Stimulated activated memory B cell treated with anti-CD40 and anti-IgM and Interleukin-4, amounts not matched to agents 10 μg/mL and 1 μg/mL and 100 μg/mL, for 72 hours (primary cell): Measurements from ENCODE around the gene ELOVL6.
"Not testable (repeated sequence)": the region's sequence is repeated elsewhere in the genome, so short reads cannot be mapped to it uniquely, and the experiment has no call there.

Experiments used
- ATAC-seq: fragments of 150-1000 bp; cut with Tn5 transposase; 2 replicates; pipeline ENCODE4 v1.10.0; 2021
- H3K27ac Mint-ChIP-seq: one replicate; pipeline ENCODE4 v1.8.0; 2022; ENCODE audit warnings: mild to moderate bottlenecking, mixed read lengths
- H3K27me3 Mint-ChIP-seq: one replicate; pipeline ENCODE4 v1.8.0; 2022; ENCODE audit warnings: mixed read lengths
- H3K36me3 Mint-ChIP-seq: one replicate; pipeline ENCODE4 v1.8.0; 2022; ENCODE audit warnings: mixed read lengths
- H3K4me1 Mint-ChIP-seq: one replicate; pipeline ENCODE4 v1.8.0; 2022; ENCODE audit warnings: mixed read lengths
- H3K4me3 Mint-ChIP-seq: one replicate; pipeline ENCODE4 v1.8.0; 2022; ENCODE audit warnings: mild to moderate bottlenecking, moderate library complexity, mixed read lengths
- H3K9me3 Mint-ChIP-seq: one replicate; pipeline ENCODE4 v1.8.0; 2022; ENCODE audit warnings: mixed read lengths

ELOVL6 gene

DNA sequence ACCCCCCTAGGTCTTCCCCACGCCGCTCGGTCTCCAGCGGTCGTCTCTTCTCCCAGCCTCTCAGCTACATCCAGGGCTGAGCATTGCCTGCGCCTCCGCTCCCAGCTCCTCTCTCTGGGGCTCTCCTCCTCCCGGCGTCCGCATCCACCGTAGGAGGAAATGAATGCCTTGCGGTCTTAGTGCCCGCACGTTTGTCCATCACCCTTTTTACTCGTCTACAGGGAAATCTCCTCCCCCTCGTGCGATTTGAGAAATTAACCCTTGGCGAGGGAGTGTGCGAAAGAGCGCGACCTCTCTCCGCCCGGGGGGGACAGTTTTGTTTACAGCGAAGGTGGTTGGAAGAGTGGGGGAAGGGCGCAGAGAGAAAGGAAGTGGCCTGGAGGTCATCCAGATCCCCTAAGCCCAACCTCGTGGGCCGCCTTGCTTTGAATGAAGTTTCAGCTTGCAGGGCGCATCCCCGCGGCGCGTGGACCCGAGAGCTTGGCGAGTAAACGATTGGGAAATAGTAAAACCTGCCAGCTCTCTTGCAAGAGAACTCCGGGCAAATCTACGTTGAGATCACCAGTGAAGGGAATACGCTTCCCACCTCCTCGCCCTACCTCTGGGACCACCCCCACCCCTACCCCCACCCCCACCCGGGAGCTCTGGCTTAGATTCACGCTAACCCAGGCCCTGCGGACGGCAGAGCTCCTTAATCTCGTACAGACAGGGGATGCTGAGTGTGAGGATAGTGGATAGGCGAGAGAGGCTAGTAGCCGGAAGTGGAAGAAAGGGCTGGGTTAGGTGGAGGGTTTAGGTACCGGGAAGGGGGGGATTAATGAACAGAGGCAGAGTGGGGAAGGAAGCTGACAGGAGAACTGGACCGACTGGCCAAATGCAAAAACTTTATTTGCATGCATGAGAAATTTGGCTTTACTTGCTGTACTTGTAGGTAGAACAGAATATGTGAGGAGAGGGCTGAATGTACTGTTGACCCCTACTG is at the start of gene ELOVL6:
Gene ELOVL6, minus strand, starts transcription at position 181 of the 982 bp plus-strand sequence. CDS start 280 bp downstream, outside the sequence.
- peak within 1 kb of the TSS; percentile 91 for H3K4me3 Mint-ChIP-seq
- no peak for ATAC-seq
- H3K36me3 Mint-ChIP-seq, result no peaks in the 10 kb centered on the region
- peak within 1 kb of the TSS; percentile 82 for H3K27ac Mint-ChIP-seq
- H3K27me3 Mint-ChIP-seq, result no peaks in the 10 kb centered on the region
- peaks cover 36% of the 10 kb centered on the region for H3K4me1 Mint-ChIP-seq
- no peaks in the 10 kb centered on the region for H3K9me3 Mint-ChIP-seq

- Mint-ChIP-seq H3K4me3 (no peak overlapping the region), H3K36me3 (no peaks in the 10 kb centered on the region), H3K9me3 (no peaks in the 10 kb centered on the region), H3K27me3 (no peaks in the 10 kb centered on the region), H3K27ac (no peak overlapping the region), H3K4me1 (no peaks in the 10 kb centered on the region)
- ATAC-seq, result peak; percentile 29
Observed at GRCh38 chr4:110248100-110248499, 49.7 kb upstream of the ELOVL6 start.

DNA sequence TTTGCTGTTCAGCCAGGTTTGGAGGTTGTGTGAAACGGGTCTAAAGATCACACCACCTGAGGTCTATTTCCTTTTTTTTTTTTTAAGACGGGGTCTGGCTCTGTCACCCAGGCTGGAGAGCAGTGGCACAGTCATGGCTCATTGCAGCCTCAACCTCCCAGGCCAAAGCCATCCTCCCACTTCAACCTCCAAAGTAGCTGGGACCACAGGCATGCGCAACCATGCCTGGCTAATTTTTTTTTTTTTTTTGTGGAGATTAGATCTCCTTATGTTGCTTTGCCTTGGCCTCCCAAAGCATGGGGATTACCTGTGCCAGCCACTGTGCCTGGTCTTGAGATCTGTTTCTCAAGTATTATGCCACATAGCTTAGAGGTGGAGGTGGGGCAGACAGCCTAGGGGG is 49.2 kb upstream of the ELOVL6 start:
- H3K4me1 Mint-ChIP-seq, result no peaks in the 10 kb centered on the region
- no peak overlapping the region for H3K27ac Mint-ChIP-seq
- no peaks in the 10 kb centered on the region for H3K9me3 Mint-ChIP-seq
- H3K4me3 Mint-ChIP-seq, result no peak overlapping the region
- no peaks in the 10 kb centered on the region for H3K36me3 Mint-ChIP-seq
- no peak for ATAC-seq
- H3K27me3 Mint-ChIP-seq, result no peaks in the 10 kb centered on the region

DNA sequence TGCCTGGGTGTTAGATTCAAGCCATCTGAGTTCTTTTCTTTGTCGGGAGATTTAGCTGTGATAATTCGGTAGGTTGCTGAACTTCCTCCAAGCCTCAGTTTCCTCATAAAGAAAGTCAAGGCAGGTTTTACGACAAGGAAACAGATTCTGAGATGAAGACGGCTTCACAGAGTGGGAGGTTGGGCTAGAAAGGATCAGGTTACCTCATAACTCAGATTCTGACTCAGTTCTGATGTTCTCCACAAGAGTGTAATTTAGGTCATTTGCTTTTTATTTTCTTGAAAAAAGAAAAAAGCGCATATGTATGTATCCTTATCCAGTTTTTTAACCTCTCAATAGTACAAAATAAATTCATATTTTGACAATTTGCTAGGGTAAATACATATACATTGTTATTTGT is 47.2 kb upstream of the ELOVL6 start:
- Mint-ChIP-seq H3K27ac (no peak overlapping the region), H3K36me3 (no peaks in the 10 kb centered on the region), H3K27me3 (peaks cover 5% of the 10 kb centered on the region), H3K9me3 (no peaks in the 10 kb centered on the region), H3K4me3 (no peak overlapping the region), H3K4me1 (no peaks in the 10 kb centered on the region)
- no peak for ATAC-seq

GRCh38 chr4:110236324-110236723 is 37.9 kb upstream of the ELOVL6 start:
- H3K36me3 Mint-ChIP-seq, result no peaks in the 10 kb centered on the region
- H3K27ac Mint-ChIP-seq, result no peak overlapping the region
- ATAC-seq, result no peak
- H3K27me3 Mint-ChIP-seq, result peaks cover 5% of the 10 kb centered on the region
- H3K4me1 Mint-ChIP-seq, result peaks cover 5% of the 10 kb centered on the region
- no peak overlapping the region for H3K4me3 Mint-ChIP-seq
- peaks cover 5% of the 10 kb centered on the region for H3K9me3 Mint-ChIP-seq

DNA sequence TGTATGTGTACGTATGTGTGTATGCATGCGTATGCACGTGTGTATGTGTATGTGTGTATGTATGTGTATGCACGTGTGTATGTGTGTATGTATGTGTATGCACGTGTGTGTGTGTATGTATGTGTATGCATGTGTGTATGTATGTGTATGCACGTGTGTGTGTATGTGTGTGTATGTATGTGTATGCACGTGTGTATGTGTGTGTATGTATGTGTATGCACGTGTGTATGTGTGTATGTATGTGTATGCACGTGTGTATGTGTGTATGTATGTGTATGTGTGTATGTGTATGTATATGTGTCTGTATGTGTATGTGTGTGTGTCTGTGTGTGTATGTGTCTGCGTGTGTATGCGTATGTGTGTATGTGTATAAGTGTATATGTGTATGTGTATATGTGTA is 35.2 kb upstream of the ELOVL6 start:
- H3K9me3 Mint-ChIP-seq, H3K4me1 Mint-ChIP-seq, H3K4me3 Mint-ChIP-seq, H3K27ac Mint-ChIP-seq, ATAC-seq, H3K36me3 Mint-ChIP-seq, H3K27me3 Mint-ChIP-seq: not testable (repeated sequence)

DNA sequence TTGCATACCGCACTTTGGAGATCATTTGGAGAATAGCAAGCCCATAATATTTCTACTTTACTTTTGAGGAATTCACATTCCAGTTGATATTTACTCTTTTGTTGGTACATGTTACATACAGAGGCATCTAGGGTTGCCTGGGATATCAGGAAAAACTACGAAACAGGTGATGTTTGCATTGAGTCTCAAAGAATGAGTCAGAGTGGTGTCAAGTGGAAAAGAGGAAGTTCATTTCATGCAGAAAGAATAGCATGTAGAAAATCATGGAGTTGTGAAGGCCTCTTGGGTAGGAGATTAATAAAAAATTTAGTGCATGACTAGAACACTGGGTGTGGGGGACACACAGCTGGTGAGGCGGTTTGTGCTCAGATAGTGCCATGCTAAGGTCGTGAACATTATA is 33.5 kb upstream of the ELOVL6 start:
- Mint-ChIP-seq H3K27ac (no peak overlapping the region), H3K4me1 (peaks cover 5% of the 10 kb centered on the region), H3K4me3 (no peak overlapping the region), H3K27me3 (no peaks in the 10 kb centered on the region), H3K36me3 (no peaks in the 10 kb centered on the region), H3K9me3 (peaks cover 5% of the 10 kb centered on the region)
- no peak for ATAC-seq

DNA sequence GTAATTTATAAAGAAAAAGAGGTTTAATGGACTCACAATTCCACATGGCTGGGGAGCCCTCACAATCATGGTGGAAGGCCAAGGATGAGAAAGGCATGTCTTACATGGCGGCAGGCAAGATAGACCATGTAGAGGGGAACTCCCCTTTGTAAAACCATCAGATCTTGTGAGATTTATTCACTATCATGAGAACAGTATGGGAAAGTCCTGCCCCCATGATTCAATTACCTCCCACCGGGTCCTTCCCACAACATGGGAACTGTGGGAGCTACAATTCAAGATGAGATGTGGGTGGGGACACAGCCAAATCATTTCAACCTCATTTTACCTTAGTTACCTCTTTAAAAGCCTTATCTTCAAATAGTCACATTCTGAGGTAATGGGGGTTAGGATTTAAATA is 30.9 kb upstream of the ELOVL6 start:
- Mint-ChIP-seq H3K4me1 (peaks cover 5% of the 10 kb centered on the region), H3K27ac (no peak overlapping the region), H3K27me3 (no peaks in the 10 kb centered on the region), H3K36me3 (no peaks in the 10 kb centered on the region), H3K4me3 (no peak overlapping the region), H3K9me3 (peaks cover 5% of the 10 kb centered on the region)
- no peak for ATAC-seq

- Mint-ChIP-seq H3K36me3 (no peaks in the 10 kb centered on the region), H3K9me3 (no peaks in the 10 kb centered on the region), H3K27me3 (peaks cover 10% of the 10 kb centered on the region), H3K4me3 (no peak overlapping the region), H3K4me1 (no peaks in the 10 kb centered on the region), H3K27ac (no peak overlapping the region)
- ATAC-seq, result no peak
Observed at GRCh38 chr4:110224812-110225211, 26.4 kb upstream of the ELOVL6 start.

GRCh38 chr4:110224142-110224541 is 25.7 kb upstream of the ELOVL6 start:
- H3K9me3 Mint-ChIP-seq, result peaks cover 2% of the 10 kb centered on the region
- H3K36me3 Mint-ChIP-seq, result no peaks in the 10 kb centered on the region
- H3K27me3 Mint-ChIP-seq, result peaks cover 10% of the 10 kb centered on the region
- H3K4me3 Mint-ChIP-seq, result no peak overlapping the region
- H3K27ac Mint-ChIP-seq, result no peak overlapping the region
- no peaks in the 10 kb centered on the region for H3K4me1 Mint-ChIP-seq
- ATAC-seq, result no peak

DNA sequence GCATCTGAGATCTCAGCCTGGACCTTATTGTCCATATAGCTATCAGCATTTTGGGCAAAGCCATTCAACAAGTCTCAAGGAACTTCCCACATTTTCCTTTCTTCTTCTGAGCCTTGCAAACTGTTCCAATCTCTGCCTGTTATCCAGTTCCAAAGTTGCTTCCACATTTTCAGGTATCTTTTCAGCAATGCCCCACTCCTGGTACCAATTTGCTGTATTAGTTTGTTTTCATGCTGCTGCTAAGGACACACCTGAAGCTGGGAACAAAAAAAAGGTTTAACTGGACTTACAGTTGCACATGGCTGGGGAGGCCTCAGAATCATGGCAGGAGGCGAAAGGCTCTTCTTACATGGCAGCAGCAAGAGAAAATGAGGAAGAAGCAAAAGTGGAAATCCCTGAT is 20.5 kb upstream of the ELOVL6 start:
- H3K9me3 Mint-ChIP-seq, ATAC-seq, H3K4me1 Mint-ChIP-seq, H3K27ac Mint-ChIP-seq, H3K36me3 Mint-ChIP-seq, H3K4me3 Mint-ChIP-seq, H3K27me3 Mint-ChIP-seq: not testable (repeated sequence)

DNA sequence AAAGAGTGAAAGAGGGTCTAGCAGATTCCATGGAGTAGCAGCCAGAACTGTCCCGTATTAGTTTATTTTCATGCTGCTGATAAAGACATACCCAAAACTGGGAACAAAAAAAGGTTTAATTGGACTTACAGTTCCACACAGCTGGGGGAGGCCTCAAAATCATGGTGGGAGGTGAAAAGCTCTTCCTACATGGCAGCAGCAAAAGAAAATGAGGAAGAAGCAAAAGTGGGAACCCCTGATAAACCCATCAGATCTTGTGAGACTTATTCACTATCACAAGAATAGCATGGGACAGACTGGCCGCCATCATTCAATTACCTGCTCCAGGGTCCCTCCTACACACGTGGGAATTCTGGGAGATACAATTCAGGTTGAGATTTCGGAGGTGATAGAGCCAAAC is 18.8 kb upstream of the ELOVL6 start:
- not testable (repeated sequence) for H3K4me1 Mint-ChIP-seq, H3K27me3 Mint-ChIP-seq, ATAC-seq, H3K36me3 Mint-ChIP-seq, H3K27ac Mint-ChIP-seq, H3K4me3 Mint-ChIP-seq, H3K9me3 Mint-ChIP-seq

- no peaks in the 10 kb centered on the region for H3K36me3 Mint-ChIP-seq
- H3K4me3 Mint-ChIP-seq, result no peak overlapping the region
- H3K27ac Mint-ChIP-seq, result no peak overlapping the region
- H3K9me3 Mint-ChIP-seq, result peaks cover 7% of the 10 kb centered on the region
- no peaks in the 10 kb centered on the region for H3K27me3 Mint-ChIP-seq
- no peaks in the 10 kb centered on the region for H3K4me1 Mint-ChIP-seq
- no peak for ATAC-seq
Observed at GRCh38 chr4:110216129-110216528, 17.7 kb upstream of the ELOVL6 start.

DNA sequence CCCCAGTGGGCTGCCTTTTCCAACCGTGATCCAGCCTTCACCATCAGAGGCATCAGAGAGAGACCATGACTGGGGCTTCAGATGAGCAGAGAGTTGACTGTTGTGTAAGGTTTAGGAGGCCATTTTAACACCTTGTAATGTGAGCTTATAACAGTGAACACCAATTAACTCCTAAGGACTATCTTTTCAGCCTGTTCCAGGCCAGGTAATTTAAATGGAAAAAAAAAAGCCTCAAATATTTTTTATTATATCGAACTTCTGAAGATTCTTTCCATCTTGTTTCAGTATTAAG is 13.3 kb upstream of the ELOVL6 start:
- Mint-ChIP-seq H3K27ac (no peak overlapping the region), H3K27me3 (no peaks in the 10 kb centered on the region), H3K9me3 (no peaks in the 10 kb centered on the region), H3K36me3 (no peaks in the 10 kb centered on the region), H3K4me1 (no peaks in the 10 kb centered on the region), H3K4me3 (no peak overlapping the region)
- no peak for ATAC-seq

GRCh38 chr4:110211007-110211769 is 12.8 kb upstream of the ELOVL6 start:
- ATAC-seq, result no peak
- H3K4me1 Mint-ChIP-seq, result no peaks in the 10 kb centered on the region
- H3K36me3 Mint-ChIP-seq, result no peaks in the 10 kb centered on the region
- H3K27me3 Mint-ChIP-seq, result no peaks in the 10 kb centered on the region
- no peaks in the 10 kb centered on the region for H3K9me3 Mint-ChIP-seq
- no peak overlapping the region for H3K4me3 Mint-ChIP-seq
- no peak overlapping the region for H3K27ac Mint-ChIP-seq

DNA sequence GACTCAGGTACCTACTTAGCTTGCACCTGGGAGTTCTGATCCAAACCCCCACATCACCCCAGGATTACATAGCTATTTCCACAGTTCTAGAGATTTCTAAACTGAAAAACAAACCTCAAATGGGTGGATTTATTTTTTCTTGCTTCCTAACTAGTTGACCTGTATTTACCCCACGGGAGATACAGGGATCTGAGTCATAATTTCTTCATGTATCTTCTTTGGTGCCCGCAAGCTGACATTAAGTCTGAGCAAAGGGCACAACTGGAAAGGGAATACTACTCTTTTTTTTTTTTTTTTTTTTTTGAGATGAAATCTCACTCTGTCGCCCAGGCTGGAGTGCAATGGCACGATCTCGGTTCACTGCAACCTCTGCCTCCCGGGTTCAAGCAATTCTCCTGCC is 10.0 kb upstream of the ELOVL6 start:
- Mint-ChIP-seq H3K36me3 (no peaks in the 10 kb centered on the region), H3K4me1 (no peaks in the 10 kb centered on the region), H3K27me3 (no peaks in the 10 kb centered on the region), H3K9me3 (no peaks in the 10 kb centered on the region), H3K27ac (no peak overlapping the region), H3K4me3 (no peak overlapping the region)
- ATAC-seq, result no peak
